ENCODE measurements around the gene GRHL1.
"Not testable (repeated sequence)": the region's sequence is repeated elsewhere in the genome, so short reads cannot be mapped to it uniquely, and the experiment has no call there.

The GRHL1 gene

GRCh38 chr2:10014418-10015190, 63.1 kb downstream of the GRHL1 start:
- DNase-seq (no peak), ATAC-seq (replicated peaks) (no peak)
- H3K27ac Mint-ChIP-seq, result no peak overlapping the region
- H3K4me3 Mint-ChIP-seq, result no peak overlapping the region
- peaks cover 0 to 8% of the 10 kb centered on the region in 2 donors for H3K27me3 Mint-ChIP-seq
- H3K9me3 Mint-ChIP-seq, result no peaks in the 10 kb centered on the region
- no peaks in the 10 kb centered on the region for H3K36me3 Mint-ChIP-seq (ENCODE audit: insufficient read depth)
- peaks cover 0 to 1% of the 10 kb centered on the region in 2 donors for H3K4me1 Mint-ChIP-seq (ENCODE audit: low read depth in 2 of 2)

GRCh38 chr2:10015376-10015989, 64.0 kb downstream of the GRHL1 start:
- not testable (repeated sequence) for H3K27ac Mint-ChIP-seq; H3K36me3 Mint-ChIP-seq (ENCODE audit: insufficient read depth); ATAC-seq (replicated peaks); DNase-seq; H3K4me1 Mint-ChIP-seq (ENCODE audit: low read depth in 2 of 2); H3K9me3 Mint-ChIP-seq; H3K4me3 Mint-ChIP-seq
- H3K27me3 Mint-ChIP-seq, result peaks cover 0 to 11% of the 10 kb centered on the region in 2 donors

DNA sequence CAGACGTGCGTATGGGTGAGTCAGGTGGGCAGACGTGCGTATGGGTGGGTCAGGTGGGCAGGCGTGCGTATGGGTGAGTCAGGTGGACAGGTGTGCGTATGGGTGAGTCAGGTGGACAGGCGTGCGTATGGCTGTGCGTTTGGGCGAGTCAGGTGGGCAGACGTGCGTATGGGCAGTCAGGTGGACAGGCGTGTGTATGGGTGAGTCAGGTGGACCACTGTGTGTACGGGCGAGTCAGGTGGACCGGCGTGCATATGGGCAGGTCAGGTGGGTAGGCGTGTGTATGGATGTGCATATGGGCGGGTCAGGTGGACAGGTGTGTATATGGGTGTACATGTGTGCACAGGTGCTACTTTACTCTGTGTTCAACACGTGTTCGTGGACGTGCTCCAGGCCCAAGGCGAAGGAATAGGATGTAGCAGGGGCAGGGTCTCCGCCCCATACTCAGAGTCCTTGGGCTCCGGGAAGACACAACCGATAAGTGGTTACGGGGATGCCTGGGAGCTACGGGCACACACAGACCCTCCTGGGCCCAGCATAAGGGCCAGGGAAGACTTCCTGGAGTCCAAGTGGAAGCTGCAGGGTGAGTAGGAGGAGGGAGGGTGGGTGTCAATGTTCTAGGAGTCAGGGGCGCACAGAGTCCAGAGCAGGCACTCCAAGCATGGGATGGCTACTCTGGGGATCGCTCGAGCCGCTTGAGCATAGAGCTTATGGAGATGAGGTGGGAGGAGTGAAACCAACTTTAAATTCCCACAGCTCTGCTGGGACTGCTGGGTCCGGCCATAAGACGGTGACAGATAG, 64.7 kb downstream of the GRHL1 start:
- ATAC-seq (replicated peaks), result no peak
- Mint-ChIP-seq H3K27me3 (peaks cover 0 to 11% of the 10 kb centered on the region in 2 donors), H3K4me3 (no peak overlapping the region), H3K36me3 (ENCODE audit: insufficient read depth) (no peaks in the 10 kb centered on the region), H3K27ac (peak overlapping the region in 1 of 2 donors; percentile 29), H3K4me1 (ENCODE audit: low read depth in 2 of 2) (peaks cover 0 to 1% of the 10 kb centered on the region in 2 donors), H3K9me3 (no peaks in the 10 kb centered on the region)
- no peak for DNase-seq

DNA sequence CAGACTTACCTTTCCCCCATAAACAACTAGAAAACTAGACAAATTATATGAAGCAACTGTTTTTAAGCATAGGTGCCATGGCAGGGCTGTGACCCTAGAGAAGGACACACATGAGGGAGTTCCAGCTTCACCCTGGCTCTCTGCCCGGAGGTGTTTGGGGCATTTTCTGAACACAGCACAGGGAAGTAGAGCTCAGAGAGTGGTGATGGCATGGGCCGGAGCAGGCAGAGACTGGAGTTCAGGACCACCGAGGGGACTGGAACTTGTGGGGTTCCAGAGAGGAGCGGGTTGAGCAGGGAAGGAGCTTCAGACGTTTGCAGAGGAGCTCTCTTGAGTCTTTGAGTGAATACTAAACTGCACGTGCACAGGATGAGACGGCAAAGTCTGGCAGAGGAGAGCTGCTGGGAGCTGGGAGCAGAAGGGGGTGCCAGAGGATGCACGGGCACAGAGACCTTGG, 65.3 kb downstream of the GRHL1 start:
- no peak overlapping the region for H3K4me3 Mint-ChIP-seq
- no peaks in the 10 kb centered on the region for H3K9me3 Mint-ChIP-seq
- H3K27ac Mint-ChIP-seq, result peak overlapping the region in 1 of 2 donors; percentile 29
- ATAC-seq (replicated peaks) (no peak), DNase-seq (no peak)
- peaks cover 0 to 1% of the 10 kb centered on the region in 2 donors for H3K4me1 Mint-ChIP-seq (ENCODE audit: low read depth in 2 of 2)
- no peaks in the 10 kb centered on the region for H3K36me3 Mint-ChIP-seq (ENCODE audit: insufficient read depth)
- peaks cover 0 to 11% of the 10 kb centered on the region in 2 donors for H3K27me3 Mint-ChIP-seq

- Mint-ChIP-seq H3K4me3 (no peak overlapping the region), H3K27ac (no peak overlapping the region), H3K4me1 (ENCODE audit: low read depth in 2 of 2) (peaks cover 0 to 1% of the 10 kb centered on the region in 2 donors), H3K36me3 (ENCODE audit: insufficient read depth) (no peaks in the 10 kb centered on the region), H3K9me3 (no peaks in the 10 kb centered on the region), H3K27me3 (peaks cover 0 to 11% of the 10 kb centered on the region in 2 donors)
- DNase-seq, result no peak
- no peak for ATAC-seq (replicated peaks)
Measured at GRCh38 chr2:10017313-10017941, 65.9 kb downstream of the GRHL1 start.

GRCh38 chr2:10019174-10019573, 67.7 kb downstream of the GRHL1 start:
- no peak overlapping the region for H3K4me3 Mint-ChIP-seq
- DNase-seq (no peak), ATAC-seq (replicated peaks) (no peak)
- H3K27ac Mint-ChIP-seq, result peak overlapping the region in 1 of 2 donors; percentile 36
- peaks cover 0 to 1% of the 10 kb centered on the region in 2 donors for H3K4me1 Mint-ChIP-seq (ENCODE audit: low read depth in 2 of 2)
- peaks cover 0 to 11% of the 10 kb centered on the region in 2 donors for H3K27me3 Mint-ChIP-seq
- no peaks in the 10 kb centered on the region for H3K36me3 Mint-ChIP-seq (ENCODE audit: insufficient read depth)
- H3K9me3 Mint-ChIP-seq, result no peaks in the 10 kb centered on the region

- Mint-ChIP-seq H3K4me3 (no peak overlapping the region), H3K27ac (peak overlapping the region in 1 of 2 donors; percentile 36), H3K27me3 (peaks cover 0 to 11% of the 10 kb centered on the region in 2 donors), H3K9me3 (no peaks in the 10 kb centered on the region), H3K4me1 (ENCODE audit: low read depth in 2 of 2) (peaks cover 0 to 1% of the 10 kb centered on the region in 2 donors), H3K36me3 (ENCODE audit: insufficient read depth) (no peaks in the 10 kb centered on the region)
- no peak for DNase-seq
- ATAC-seq (replicated peaks), result no peak
Measured at GRCh38 chr2:10019602-10020400, 68.3 kb downstream of the GRHL1 start.

DNA sequence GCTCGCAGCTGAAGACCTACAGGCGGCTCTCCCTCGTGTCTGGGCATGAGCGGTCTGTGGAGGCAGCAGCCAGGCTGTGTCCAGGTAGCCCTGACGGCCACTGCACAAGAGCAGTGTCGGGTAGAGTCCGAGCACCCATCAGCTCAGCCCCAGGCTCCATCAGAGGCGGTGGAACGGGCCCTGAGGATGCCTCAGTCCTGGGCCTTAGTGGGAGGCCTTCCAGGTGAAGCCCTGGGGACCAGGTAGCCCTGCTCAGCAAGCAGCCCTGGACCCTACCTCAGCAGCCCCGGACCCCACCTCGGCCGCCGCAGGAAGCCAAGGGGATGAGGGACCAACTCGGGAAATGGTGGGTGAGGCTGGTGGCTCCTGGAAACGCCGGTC, 70.5 kb downstream of the GRHL1 start:
- peaks cover 2% of the 10 kb centered on the region for H3K36me3 Mint-ChIP-seq (ENCODE audit: insufficient read depth)
- no peak overlapping the region for H3K4me3 Mint-ChIP-seq
- DNase-seq (no peak), ATAC-seq (replicated peaks) (no peak)
- H3K4me1 Mint-ChIP-seq (ENCODE audit: low read depth in 2 of 2), result peaks cover 0 to 1% of the 10 kb centered on the region in 2 donors
- no peak overlapping the region for H3K27ac Mint-ChIP-seq
- H3K27me3 Mint-ChIP-seq, result peaks cover 0 to 11% of the 10 kb centered on the region in 2 donors
- H3K9me3 Mint-ChIP-seq, result no peaks in the 10 kb centered on the region

- Mint-ChIP-seq H3K36me3 (ENCODE audit: insufficient read depth) (peaks cover 2% of the 10 kb centered on the region), H3K4me3 (no peak overlapping the region), H3K27me3 (peaks cover 0 to 11% of the 10 kb centered on the region in 2 donors), H3K4me1 (ENCODE audit: low read depth in 2 of 2) (peaks cover 0 to 4% of the 10 kb centered on the region in 2 donors), H3K27ac (no peak overlapping the region), H3K9me3 (no peaks in the 10 kb centered on the region)
- ATAC-seq (replicated peaks) (no peak), DNase-seq (no peak)
Measured at GRCh38 chr2:10022445-10022844, 71.0 kb downstream of the GRHL1 start.

GRCh38 chr2:10022966-10023662, 71.6 kb downstream of the GRHL1 start:
- Mint-ChIP-seq H3K27ac (no peak overlapping the region), H3K4me3 (no peak overlapping the region), H3K36me3 (ENCODE audit: insufficient read depth) (peaks cover 2% of the 10 kb centered on the region), H3K27me3 (peaks cover 0 to 11% of the 10 kb centered on the region in 2 donors), H3K4me1 (ENCODE audit: low read depth in 2 of 2) (peaks cover 0 to 4% of the 10 kb centered on the region in 2 donors), H3K9me3 (no peaks in the 10 kb centered on the region)
- ATAC-seq (replicated peaks), result no peak
- no peak for DNase-seq

GRCh38 chr2:10026940-10027569, 75.6 kb downstream of the GRHL1 start:
- ATAC-seq (replicated peaks) (no peak), DNase-seq (no peak)
- Mint-ChIP-seq H3K27ac (peak overlapping the region; percentile 49 to 93), H3K36me3 (ENCODE audit: insufficient read depth) (peaks cover 2% of the 10 kb centered on the region), H3K4me1 (ENCODE audit: low read depth in 2 of 2) (peaks cover 21 to 27% of the 10 kb centered on the region in 2 donors), H3K4me3 (no peak overlapping the region), H3K9me3 (no peaks in the 10 kb centered on the region), H3K27me3 (no peaks in the 10 kb centered on the region)
